Right lobe of liver (tissue), 4 donors: ENCODE results near the gene DYNC1I2.

Experiments
- CTCF ChIP-seq, 4 donors: fragments of 200-600 bp in 3 of 4; fragments of 450-650 bp in 1 of 4; IDR thresholded peaks; one replicate each; pipeline versions ENCODE4 v1.5.1 to v1.8.0; 2016 to 2022; ENCODE audit warnings: antibody characterized with exemption in 4 of 4, mild to moderate bottlenecking in 2 of 4
- POLR2A ChIP-seq: fragments of 450-650 bp; IDR thresholded peaks from one replicate; pipeline ENCODE4 v1.6.1; 2017; ENCODE audit warnings: antibody characterized with exemption, mild to moderate bottlenecking
- donor health status: DM: no; HTN: no; CAD: no.
- donor health status: DM: no; HTN: no; CAD: no.
- donor health status: DM: no; HTN: yes; CAD: no.

GRCh38 chr2:171785450-171785849 lies 98.2 kb downstream of the DYNC1I2 start:
- TF ChIP-seq CTCF (IDR thresholded peaks at IDR 0.05) (no peak), POLR2A (no peak)
